GM21786 (cell line): ENCODE data around the gene ZNF384.
"Not testable (repeated sequence)": the region's sequence is repeated elsewhere in the genome, so short reads cannot be mapped to it uniquely, and the experiment has no call there.

Experiments used
- ATAC-seq: cut with Tn5 transposase; IDR thresholded peaks from one replicate; pipeline ENCODE4 v1.9.1; 2021; ENCODE audit not compliant: unreplicated experiment

Gene ZNF384

GRCh38 chr12:6688999-6689882, at the start of gene ZNF384:
Gene ZNF384, minus strand, starts transcription at chr12:6689375. Its CDS starts 9,855 bp downstream, at chr12:6679520.
- peak; percentile 84 for ATAC-seq

- ATAC-seq, result no peak
Observed at GRCh38 chr12:6736754-6737153, 47.6 kb upstream of the ZNF384 start.

GRCh38 chr12:6735448-6736191, 46.4 kb upstream of the ZNF384 start:
- no peak for ATAC-seq

- ATAC-seq, result no peak
Observed at GRCh38 chr12:6734506-6735387, 45.6 kb upstream of the ZNF384 start.

GRCh38 chr12:6730169-6730568, 41.0 kb upstream of the ZNF384 start:
- no peak for ATAC-seq

GRCh38 chr12:6729186-6729585, 40.0 kb upstream of the ZNF384 start:
- no peak for ATAC-seq

- ATAC-seq, result no peak
Observed at GRCh38 chr12:6725350-6725749, 36.2 kb upstream of the ZNF384 start.

GRCh38 chr12:6724409-6724797, 35.2 kb upstream of the ZNF384 start:
- no peak for ATAC-seq

GRCh38 chr12:6723607-6724408, 34.6 kb upstream of the ZNF384 start, which contains the start of gene COPS7A:
Gene COPS7A, plus strand, starts transcription at chr12:6724046. Its CDS starts 611 bp downstream, at chr12:6724657.
- ATAC-seq, result peak; percentile 93

- ATAC-seq, result no peak
Observed at GRCh38 chr12:6722863-6723262, 33.7 kb upstream of the ZNF384 start.

GRCh38 chr12:6716874-6717437, 27.8 kb upstream of the ZNF384 start:
- no peak for ATAC-seq

- ATAC-seq, result not testable (repeated sequence)
Observed at GRCh38 chr12:6716031-6716873, 27.1 kb upstream of the ZNF384 start.

- ATAC-seq, result no peak
Observed at GRCh38 chr12:6708960-6709394, 19.8 kb upstream of the ZNF384 start.

- not testable (repeated sequence) for ATAC-seq
Observed at GRCh38 chr12:6708351-6708750, 19.2 kb upstream of the ZNF384 start.

- no peak for ATAC-seq
Observed at GRCh38 chr12:6703631-6704030, 14.5 kb upstream of the ZNF384 start.

GRCh38 chr12:6701078-6701768, 12.0 kb upstream of the ZNF384 start:
- ATAC-seq, result no peak

- ATAC-seq, result no peak
Observed at GRCh38 chr12:6700646-6701051, 11.5 kb upstream of the ZNF384 start, which contains the start of gene PIANP. Gene PIANP, minus strand, starts transcription at chr12:6700815. Its CDS starts 2,754 bp downstream, at chr12:6698061.

- no peak for ATAC-seq
Observed at GRCh38 chr12:6699989-6700645, 10.9 kb upstream of the ZNF384 start.
